NCI-H226 (cell line): Measurements from ENCODE around the gene HDAC3.
"Not testable (repeated sequence)": the region's sequence is repeated elsewhere in the genome, so short reads cannot be mapped to it uniquely, and the experiment has no call there.

Source experiments
- DNase-seq: peaks from one replicate; pipeline ENCODE4 v3.0.0-alpha.2; 2015

Gene HDAC3

DNA sequence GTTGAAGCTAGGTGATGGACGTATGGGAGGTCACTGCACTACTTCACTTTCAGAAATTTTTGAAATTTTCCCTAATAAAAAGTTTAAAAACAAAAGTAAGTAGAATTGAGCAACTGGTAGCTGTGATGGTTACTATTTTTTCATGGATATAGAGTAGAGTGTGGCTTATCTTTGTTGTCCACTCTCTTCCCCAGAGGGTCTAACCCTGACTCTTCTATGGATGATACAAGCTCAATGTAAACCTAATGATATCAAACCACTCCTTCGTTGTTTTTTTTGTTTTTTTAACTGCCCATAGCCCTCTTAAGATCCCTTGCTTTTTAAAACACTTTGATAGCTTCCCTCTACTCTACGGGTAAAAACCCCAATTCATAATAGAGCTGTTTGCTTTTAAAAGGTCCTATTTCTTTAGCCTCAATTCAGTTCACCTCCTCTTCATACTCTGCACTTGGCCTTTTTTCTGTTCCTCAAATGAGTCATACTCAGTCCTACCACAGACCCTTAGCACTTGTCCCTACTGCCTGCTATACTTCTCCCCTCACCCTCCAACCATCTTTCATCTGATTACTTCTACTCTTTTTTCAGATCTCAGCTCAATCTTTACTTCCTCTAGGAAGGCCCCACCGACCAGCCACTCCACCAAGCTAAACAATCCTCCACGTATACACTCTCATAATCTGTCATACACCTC lies 2.6 kb downstream of the HDAC3 start:
- DNase-seq: no peak

- DNase-seq: no peak
Measured at GRCh38 chr5:141632650-141633049, 4.0 kb downstream of the HDAC3 start.

GRCh38 chr5:141630570-141631140 lies 6.0 kb downstream of the HDAC3 start:
- DNase-seq: no peak

DNA sequence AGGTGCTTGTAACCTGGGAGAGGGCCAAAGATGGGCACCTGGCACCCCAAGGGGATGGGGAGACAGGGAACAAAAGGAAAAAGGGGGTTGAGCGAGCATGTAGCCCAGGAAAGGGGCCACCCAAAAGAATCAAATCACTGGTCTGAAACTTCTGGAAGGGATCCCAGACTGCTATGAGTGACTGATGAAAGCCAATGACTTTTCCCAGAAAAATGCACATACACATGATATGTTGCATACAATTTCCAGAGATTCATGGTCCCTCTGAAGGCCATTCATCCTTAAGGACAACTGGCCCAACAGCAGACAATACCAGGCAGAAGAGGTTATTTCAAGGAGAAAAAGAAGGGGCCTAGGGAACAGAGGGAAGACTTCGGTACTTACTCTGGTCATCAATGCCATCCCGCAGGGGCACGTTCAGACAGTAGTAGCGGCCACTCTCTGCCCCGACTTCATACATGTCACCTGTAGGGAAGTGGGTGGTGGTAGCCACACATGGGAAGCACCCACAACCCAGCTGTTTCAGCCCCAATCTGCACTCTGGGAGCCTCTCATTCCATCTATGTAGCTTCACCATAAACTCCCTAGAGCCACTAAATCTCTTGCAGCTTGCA lies 8.4 kb downstream of the HDAC3 start:
- no peak for DNase-seq

- no peak for DNase-seq
Measured at GRCh38 chr5:141623611-141624010, 13.0 kb downstream of the HDAC3 start.

- DNase-seq: no peak
Measured at GRCh38 chr5:141623186-141623585, 13.5 kb downstream of the HDAC3 start.

- peak; percentile 95 for DNase-seq
Measured at GRCh38 chr5:141618804-141619554, 17.7 kb downstream of the HDAC3 start, which contains the start of gene DIAPH1. TSS of gene DIAPH1 (minus strand) at chr5:141619000. CDS start at chr5:141618914, 86 bp downstream.

GRCh38 chr5:141618030-141618803 lies 18.4 kb downstream of the HDAC3 start:
- DNase-seq: peak; percentile 41

DNA sequence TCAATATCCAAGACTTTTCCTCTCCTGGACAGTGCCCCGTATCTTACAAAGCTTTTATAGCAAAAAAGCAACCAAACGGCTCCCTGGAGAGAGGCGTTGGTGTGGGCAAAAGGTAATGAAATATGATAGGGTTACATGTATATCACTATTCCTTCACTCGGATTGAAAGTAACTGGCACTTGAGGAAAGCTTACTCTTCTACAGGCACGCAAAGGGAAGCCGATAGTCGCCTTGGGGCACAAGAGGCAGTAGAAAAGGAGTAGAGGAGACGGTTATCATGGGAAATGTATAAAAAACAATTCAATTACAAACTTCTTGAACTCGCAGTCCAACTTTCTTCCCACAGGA lies 19.0 kb downstream of the HDAC3 start:
- DNase-seq: no peak

DNA sequence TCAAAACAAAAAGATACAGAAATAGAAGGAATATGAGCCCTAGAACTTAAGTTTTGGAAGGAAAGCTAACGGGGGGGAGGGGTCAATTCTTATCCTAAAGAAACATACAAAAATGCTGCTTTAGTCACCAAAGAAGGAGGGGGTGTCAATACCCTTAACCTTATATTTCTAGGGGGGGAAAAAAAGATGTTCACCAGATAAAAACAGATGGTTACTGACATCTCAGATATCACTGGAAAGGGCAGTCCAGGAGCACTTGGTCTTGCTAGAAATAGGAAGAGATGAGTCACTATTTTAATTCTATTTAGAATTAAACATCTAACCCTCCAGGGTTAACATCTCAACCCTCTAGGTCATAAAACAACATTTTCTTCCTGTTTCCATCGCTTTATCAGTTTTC lies 19.5 kb downstream of the HDAC3 start:
- no peak for DNase-seq

DNA sequence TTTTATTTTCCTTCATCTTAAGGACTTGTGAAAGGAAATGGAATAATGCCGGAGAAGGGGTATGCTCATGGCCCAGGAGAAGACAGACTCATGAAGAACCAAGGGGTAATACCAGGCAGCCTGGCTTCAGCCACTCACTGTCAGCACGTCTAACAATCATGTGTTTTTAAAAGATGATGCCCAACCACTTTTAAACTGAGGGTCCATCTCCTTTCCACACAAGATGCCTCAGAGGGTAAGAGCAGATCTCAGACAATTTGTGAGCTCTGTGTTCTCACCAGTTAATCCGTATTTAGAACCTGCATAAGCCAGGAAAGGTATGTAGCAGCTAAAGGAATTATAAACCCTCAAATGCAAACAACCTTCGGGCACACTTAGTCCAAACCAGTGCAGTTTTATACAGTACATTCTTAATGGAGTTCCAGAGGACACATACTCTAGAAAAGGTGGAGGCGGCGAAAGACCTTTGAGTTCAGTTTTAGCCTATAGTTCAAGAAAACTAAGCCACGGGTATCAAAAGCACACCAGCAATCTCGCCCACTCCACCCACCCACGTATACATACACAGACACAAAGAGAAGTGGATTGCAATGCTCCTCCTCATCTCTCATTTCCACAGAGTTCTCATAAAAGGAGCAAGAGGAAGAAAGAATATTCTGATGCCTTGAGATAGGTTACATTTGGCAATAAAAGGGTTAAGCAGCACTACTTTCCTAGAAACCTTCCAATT lies 20.5 kb downstream of the HDAC3 start:
- DNase-seq: no peak

- no peak for DNase-seq
Measured at GRCh38 chr5:141613344-141613743, 23.3 kb downstream of the HDAC3 start.

DNA sequence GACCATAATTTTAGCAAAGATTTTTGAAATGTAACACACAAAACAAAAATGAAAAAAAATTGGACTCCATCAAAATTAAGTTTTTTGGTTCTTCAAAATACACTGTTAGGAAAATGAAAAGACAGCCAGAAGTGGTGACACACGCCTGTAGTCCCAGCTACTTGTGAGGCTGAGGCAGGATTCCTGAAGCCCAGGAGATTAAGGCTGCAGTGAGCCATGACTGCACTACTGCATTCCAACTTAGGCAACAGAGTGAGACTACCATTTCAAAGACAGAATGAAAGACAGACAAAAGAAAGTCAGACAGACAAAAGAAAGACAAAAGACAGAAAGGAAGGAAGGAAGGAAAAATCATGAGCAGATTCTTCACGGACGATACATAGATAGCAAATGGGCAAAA lies 25.4 kb downstream of the HDAC3 start:
- no peak for DNase-seq

DNA sequence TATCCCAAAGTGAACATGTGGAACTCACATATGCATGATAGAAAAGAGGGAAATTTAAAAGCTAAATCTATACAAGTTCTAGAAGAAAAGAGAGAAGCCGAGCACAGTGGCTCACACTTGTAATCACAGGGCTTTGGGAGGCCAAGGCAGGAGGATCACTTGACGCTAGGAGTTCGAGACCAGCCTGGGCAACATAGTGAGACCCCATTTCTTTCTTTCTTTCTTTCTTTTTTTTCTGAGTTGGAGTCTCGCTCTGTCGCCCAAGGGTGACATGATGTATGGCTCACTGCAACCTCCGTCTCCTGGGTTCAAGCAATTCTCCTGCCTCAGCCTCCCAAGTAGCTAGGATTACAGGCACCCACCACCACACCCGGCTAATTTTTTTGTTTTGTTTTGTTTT lies 26.7 kb downstream of the HDAC3 start:
- DNase-seq: not testable (repeated sequence)

DNA sequence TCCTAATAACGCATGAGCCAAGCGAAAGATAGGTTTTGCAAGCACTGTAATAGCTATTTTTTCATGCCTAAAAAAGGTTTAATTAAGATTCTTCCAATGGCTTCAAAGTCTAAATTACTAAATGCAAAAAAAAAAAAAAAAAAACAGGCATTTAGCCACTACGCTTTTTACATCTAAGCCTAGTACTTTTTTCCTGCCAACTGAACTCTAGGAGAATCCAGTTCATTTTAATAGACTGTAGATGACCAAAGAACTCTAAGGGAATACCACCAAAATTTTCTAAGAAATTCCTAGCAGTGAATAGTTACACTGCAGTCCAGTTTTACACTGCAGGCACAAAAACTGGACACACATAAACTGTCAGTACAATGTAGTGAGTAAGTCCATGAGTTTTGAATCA lies 27.6 kb downstream of the HDAC3 start:
- DNase-seq: no peak

- DNase-seq: no peak
Measured at GRCh38 chr5:141608557-141608956, 28.1 kb downstream of the HDAC3 start.

DNA sequence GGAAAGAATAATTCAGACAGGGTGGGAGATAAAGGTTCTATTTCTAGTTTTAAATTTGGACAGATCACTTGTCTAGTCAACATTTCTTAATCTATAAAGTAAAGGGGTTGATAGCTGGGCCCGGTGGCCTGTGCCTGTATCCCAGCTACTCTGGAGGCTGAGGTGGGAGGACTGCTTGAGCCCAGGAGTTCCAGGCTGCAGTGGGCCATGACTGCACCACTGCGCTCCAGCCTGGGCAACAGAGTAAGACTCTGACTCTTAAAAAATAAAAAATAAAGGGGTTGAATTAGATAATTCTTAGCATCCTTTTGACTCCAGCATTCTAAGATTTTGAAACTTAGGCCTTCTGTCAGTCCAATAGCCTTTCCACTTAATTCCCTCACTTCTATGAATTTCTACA lies 28.6 kb downstream of the HDAC3 start:
- no peak for DNase-seq

GRCh38 chr5:141605523-141606277 lies 30.9 kb downstream of the HDAC3 start:
- no peak for DNase-seq

DNA sequence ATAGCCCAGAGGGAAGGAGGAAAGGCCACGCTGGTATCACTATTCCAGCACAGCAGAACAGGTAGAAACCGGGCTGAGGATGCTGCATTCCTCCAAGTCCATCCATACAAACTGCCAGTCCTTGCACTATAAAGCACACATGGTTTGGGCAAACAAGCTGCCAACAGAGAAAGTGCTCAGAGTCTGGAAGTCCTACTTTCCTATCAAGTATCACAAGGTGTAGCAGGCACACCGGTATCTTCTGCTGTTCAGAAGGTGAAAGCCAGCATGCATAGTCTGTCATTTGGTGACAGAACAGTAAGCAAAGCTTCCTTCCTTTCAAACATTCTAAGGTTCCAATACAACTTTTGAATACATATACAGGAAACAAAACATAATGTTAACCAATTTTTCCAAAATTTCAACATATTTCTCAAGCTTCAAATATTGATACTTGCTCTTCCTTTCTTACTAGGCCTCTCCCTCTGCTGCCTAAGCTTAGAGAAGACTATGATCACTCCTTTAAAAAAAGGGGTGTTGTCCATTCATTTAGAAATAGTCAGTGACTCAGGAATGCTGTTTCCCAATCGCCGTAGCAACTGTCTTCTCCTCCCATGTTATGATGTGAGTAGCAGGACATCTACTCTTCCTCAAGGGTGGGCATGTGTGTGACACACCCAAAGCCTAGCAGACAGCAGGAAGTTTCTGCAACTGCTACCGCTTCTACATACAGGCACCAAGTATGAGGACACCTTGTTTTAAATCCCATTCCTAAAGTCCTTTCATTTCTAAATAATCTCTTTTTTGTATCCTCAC lies 32.5 kb downstream of the HDAC3 start:
- peak; percentile 96 for DNase-seq

- DNase-seq: no peak
Measured at GRCh38 chr5:141602606-141603005, 34.0 kb downstream of the HDAC3 start.
